ENCODE data around the gene CLDN15. TPM values are rescaled to one million over a fixed set of nuclear protein-coding genes. Genes with fewer than 3 reads are reported as not detected.
"Not testable (repeated sequence)": the region's sequence is repeated elsewhere in the genome, so short reads cannot be mapped to it uniquely, and the experiment has no call there.

Gene CLDN15
- total RNA-seq, 4 donors from 2014 or later, result 94.9 to 942 (median 697) TPM

DNA sequence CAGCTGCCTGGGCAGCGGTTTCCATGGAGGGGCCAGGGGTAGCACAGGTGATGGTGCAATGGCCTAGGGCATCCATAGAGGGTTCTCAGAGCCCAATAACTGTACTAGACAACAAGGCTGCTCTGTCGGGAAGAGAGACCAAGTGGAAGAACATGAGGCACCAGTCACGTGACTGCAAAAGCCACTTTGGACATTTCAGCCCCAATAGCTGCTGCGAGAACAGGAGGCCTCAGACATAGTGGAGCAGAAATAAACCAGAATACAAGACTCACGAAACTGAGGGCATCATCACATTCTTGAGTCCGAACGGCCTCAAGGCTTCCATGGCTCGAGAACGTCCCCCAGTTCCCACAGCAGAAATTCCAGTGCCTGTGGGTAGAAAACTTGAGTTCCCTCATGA lies 39.6 kb upstream of the CLDN15 start:
- Histone ChIP-seq H3K27me3 (no peaks in the 10 kb centered on the region), H3K9me3 (no peaks in the 10 kb centered on the region), H3K36me3 (no peaks in the 10 kb centered on the region), H3K4me1 (no peaks in the 10 kb centered on the region), H3K4me3 (no peak overlapping the region), H3K27ac (no peak overlapping the region)
- TF ChIP-seq, protein P1, sequence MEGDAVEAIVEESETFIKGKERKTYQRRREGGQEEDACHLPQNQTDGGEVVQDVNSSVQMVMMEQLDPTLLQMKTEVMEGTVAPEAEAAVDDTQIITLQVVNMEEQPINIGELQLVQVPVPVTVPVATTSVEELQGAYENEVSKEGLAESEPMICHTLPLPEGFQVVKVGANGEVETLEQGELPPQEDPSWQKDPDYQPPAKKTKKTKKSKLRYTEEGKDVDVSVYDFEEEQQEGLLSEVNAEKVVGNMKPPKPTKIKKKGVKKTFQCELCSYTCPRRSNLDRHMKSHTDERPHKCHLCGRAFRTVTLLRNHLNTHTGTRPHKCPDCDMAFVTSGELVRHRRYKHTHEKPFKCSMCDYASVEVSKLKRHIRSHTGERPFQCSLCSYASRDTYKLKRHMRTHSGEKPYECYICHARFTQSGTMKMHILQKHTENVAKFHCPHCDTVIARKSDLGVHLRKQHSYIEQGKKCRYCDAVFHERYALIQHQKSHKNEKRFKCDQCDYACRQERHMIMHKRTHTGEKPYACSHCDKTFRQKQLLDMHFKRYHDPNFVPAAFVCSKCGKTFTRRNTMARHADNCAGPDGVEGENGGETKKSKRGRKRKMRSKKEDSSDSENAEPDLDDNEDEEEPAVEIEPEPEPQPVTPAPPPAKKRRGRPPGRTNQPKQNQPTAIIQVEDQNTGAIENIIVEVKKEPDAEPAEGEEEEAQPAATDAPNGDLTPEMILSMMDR (IDR thresholded peaks at IDR 0.05), result no peak
- TF ChIP-seq POLR2A (IDR thresholded peaks at IDR 0.05), result no peak
- no peak for DNase-seq

DNA sequence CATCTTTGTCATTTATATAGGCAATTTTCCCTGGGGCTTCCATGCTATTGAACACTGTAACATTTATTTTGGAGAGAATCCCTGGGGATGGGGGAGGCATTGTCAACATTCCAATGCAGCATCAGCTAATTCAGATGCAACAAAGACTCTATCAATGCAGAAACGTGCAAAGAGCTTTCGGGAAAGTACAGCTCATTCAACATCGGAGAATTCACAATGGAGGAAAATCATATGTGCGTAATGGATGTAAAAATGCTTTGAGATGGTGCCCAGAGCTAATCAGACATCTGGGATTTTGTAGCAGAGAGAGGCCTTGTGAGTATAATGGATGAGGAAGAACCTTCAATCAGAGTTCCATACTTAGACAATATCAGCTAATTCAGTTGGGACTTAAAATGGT lies 35.6 kb upstream of the CLDN15 start:
- DNase-seq, result no peak
- no peaks in the 10 kb centered on the region for H3K9me3 ChIP-seq
- TF ChIP-seq, protein P1 (IDR thresholded peaks at IDR 0.05), result no peak
- TF ChIP-seq POLR2A (IDR thresholded peaks at IDR 0.05), result no peak
- H3K4me1 ChIP-seq, result no peaks in the 10 kb centered on the region
- no peaks in the 10 kb centered on the region for H3K36me3 ChIP-seq
- H3K27me3 ChIP-seq, result no peaks in the 10 kb centered on the region
- H3K4me3 ChIP-seq, result no peak overlapping the region
- no peak overlapping the region for H3K27ac ChIP-seq

DNA sequence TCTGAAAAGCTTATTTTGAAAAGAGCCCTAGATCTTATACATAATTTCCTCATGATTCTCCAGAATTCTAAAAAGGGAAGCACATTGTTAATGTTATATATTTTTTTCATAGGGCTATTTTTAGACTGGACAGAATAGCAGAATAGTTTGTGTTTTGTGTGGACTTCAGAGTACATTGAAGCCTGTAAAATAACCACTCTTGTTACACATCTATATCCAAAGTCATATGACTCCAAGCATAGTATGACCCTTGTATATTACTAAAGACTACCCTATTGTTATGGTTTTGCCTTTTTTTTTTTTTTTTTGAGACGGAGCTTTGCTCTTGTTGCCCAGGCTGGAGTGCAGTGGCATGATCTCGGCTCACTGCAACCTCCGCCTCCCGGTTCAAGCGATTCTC lies 33.4 kb upstream of the CLDN15 start:
- Histone ChIP-seq H3K9me3 (no peaks in the 10 kb centered on the region), H3K36me3 (no peaks in the 10 kb centered on the region), H3K4me3 (no peak overlapping the region), H3K4me1 (no peaks in the 10 kb centered on the region), H3K27ac (no peak overlapping the region), H3K27me3 (no peaks in the 10 kb centered on the region)
- no peak for TF ChIP-seq POLR2A (IDR thresholded peaks at IDR 0.05)
- TF ChIP-seq, protein P1 (IDR thresholded peaks at IDR 0.05), result no peak
- DNase-seq, result no peak

DNA sequence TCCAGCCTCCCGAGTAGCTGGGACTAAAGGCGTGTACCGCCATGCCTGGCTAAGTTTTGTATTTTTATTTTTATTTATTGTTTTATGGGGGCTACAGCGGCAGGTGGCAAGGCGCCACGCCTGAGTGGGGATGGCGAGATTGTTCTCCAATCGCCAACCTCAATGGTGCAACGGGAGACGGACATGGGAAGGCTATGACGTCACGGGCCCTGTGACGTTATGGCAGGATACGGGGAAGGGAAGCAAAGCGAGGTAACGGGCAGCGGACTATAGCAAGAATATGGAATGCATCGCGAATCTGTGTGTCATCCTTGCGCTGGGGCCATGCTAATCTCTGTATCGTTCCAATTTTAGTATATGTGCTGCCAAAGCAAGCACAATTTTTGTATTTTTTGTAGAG lies 32.1 kb upstream of the CLDN15 start:
- H3K27me3 ChIP-seq, result no peaks in the 10 kb centered on the region
- H3K27ac ChIP-seq, result no peak overlapping the region
- no peak for DNase-seq
- no peaks in the 10 kb centered on the region for H3K36me3 ChIP-seq
- H3K4me3 ChIP-seq, result no peak overlapping the region
- H3K4me1 ChIP-seq, result no peaks in the 10 kb centered on the region
- no peaks in the 10 kb centered on the region for H3K9me3 ChIP-seq
- TF ChIP-seq POLR2A (IDR thresholded peaks at IDR 0.05), result no peak
- TF ChIP-seq, protein P1 (IDR thresholded peaks at IDR 0.05), result no peak

DNA sequence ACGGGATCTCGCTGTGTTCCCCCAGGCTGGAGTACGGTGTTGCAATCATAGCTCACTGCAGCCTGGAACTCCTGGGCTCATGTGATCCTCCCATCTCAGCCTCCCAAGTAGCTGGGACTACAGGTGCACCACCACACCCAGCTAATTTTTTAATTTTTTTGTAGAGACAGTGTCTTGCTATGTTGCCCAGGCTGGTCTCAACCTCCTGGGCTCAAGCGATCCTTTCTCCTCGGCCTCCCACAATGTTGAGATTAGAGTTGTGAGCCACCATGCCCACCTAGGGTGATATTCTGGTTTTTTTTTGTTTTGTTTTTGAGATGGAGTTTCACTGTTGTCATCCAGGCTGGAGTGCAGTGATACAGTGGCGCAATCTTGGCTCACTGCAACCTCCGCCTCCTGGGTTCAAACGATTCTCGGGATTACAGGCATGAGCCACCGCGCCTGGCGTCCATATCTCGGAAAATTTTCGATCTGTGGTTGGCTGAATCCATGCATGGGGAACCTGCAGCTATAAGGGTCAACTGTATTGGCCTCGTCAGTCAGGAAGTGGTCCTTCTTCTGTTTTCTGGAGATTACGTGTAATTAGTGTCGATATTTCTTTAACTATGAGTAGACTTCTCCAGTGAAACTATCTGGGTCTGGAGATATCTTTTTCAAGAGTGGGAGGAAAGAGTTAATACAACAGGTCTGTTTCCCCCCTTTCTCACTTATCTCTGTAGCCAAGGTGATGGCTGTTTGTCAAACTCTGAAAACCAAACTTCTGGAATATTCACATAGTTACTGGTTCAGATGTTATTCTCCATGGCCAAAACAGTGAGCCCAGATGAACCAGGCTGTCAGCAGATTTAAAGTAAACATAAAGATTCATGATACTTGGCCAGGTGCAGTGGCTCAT lies 28.3 kb upstream of the CLDN15 start:
- no peaks in the 10 kb centered on the region for H3K36me3 ChIP-seq
- no peak overlapping the region for H3K27ac ChIP-seq
- DNase-seq, result no peak
- no peaks in the 10 kb centered on the region for H3K4me1 ChIP-seq
- H3K27me3 ChIP-seq, result no peaks in the 10 kb centered on the region
- no peaks in the 10 kb centered on the region for H3K9me3 ChIP-seq
- no peak for TF ChIP-seq POLR2A (IDR thresholded peaks at IDR 0.05)
- H3K4me3 ChIP-seq, result no peak overlapping the region

DNA sequence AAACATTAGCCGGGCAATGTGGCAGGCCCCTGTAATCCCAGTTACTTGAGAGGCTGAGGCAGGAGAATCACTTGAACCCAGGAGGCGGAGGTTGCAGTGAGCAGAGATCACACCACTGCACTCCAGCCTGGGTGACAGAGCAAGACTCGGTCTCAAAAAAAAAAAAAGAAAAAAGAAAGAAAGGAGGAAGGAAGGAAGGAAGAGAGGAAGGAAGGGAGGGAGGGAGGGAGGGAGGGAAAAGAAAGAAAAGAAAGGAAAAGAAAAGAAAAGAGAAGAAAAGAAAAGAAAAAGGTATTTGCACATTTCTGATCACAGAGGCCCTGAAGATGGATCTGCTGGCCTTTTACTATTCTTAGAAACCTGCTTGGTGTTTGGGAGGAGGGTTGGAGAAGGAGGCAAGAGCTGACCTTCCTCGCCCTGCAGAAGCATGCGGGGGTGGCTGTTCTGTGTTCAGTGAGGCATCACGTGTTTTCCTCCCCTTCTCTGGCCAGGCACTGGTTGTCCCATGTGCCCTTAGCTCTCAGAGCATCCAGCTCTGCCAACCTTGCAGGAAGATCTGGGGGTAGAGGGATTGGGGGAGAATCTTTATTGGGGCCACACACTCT lies 26.6 kb upstream of the CLDN15 start:
- H3K4me3 ChIP-seq, H3K27me3 ChIP-seq, DNase-seq, H3K27ac ChIP-seq, H3K9me3 ChIP-seq, H3K4me1 ChIP-seq, H3K36me3 ChIP-seq: not testable (repeated sequence)

All from Peyer's patch (tissue), 4 donors.